HG02623 (cell line): ENCODE data around the gene SRXN1.
"Not testable (repeated sequence)": the region's sequence is repeated elsewhere in the genome, so short reads cannot be mapped to it uniquely, and the experiment has no call there.

Experiments used
- ATAC-seq: cut with Tn5 transposase; IDR thresholded peaks from one replicate; pipeline ENCODE4 v1.9.1; 2021; ENCODE audit warnings: moderate library complexity; ENCODE audit not compliant: unreplicated experiment

Gene SRXN1

GRCh38 chr20:655726-656624, 3.0 kb upstream of the SRXN1 start:
- ATAC-seq: no peak

- no peak for ATAC-seq
Observed at GRCh38 chr20:654417-654750, 1.4 kb upstream of the SRXN1 start.

DNA sequence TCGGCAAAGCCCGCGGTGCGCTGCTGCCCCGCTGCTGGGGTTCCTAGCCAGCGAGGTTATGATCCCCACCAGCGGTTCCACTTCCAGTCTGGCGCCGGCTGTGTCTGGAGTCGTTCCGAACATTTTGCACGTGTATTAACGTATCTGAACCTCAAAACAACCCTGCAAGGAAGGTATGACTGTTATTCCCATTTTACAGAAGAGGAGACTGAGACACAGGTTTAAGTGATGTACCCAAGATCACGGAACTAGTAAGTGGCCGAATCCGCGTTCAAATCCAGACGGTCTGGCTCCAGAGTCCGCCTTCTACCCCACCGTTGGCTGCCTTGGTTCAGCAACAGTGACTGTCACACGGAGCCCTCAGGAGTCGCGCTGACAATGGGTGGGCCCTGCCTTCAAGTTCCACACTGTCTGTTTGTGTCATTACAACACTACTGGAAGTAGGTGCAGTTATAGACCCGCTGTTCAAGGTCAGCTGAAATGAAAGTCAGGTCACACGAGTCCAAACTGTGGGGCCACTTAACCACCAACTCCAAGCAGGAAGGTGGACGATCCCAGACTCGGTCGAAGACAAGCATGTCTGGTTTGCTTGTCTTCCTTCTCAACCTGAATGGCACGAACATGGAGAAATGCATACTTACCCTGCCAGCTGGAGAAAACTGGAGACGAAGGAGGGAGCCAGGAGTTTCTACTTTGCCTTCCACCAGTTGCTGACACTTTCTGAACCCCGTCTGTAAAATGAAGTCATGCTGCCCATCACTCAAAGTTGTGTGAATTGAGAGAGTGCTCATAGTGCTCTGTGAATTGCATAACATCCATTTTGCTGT, 803 bp upstream of the SRXN1 start:
- no peak for ATAC-seq

DNA sequence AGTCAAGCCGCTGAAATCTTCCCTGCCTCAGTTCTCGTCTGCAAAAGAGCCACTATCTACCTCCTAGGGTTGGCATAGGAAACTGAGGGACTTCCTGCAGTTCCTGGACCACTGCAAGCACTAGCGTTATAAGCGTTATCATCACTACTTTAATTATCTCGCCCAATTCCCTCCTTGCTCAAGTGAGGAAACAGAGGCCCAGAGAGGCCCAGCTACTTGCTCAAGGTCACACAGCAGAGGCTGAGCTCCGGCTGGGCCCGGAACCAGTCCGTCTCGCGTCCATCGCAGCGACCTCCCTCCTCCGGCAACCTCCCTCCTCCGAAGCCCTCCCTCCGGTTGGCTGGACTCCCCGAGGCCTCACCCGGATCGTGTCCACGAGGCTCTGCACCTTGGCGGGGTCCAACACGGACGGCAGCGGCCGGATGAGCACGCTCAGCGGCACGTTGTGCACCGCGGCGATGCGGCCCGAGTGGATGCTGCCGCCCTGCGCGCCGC, 338 bp downstream of the SRXN1 start:
- peak; percentile 5 for ATAC-seq

DNA sequence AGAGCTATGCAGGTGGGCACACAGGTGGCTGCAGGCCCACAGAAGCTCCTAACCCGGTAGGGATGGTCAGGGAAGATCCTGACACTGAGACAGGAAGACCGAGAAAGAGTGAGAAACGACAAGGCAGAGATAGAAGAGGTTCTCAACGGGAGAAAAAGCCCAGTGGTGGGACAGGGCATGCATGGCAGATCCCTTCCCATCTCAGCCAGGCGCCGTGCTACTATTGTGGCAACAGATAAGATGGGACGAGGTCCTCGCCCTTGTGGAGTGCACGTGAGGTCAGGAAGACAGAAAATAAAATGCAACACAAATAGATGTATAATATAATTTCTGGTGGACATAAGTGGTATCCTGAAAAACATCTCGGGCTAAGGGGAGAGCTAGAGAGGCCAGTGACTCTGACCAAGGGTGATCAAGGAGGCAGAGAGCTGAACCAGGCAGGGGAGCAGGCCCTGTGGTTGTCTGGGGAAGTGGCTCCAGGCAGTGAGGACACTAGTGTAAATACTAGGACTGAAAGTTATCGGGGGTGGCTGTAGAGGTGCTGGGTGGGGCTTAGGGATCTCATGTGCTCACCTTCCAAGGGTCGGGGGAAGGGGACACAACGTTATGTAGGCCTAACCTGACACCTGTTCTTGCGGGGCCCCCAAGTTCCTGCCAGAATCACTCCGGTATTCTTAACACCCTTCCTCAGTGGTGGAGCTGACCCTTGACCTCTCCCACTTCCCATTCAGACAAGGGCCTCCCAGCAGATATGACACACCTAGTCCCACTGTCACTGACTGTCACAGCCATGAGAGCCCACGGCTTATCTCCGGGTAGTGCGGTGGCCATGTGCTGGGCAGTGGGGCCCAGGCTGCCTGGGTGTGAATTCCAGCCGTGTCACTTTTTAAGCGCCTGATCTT, 1.0 kb downstream of the SRXN1 start:
- ATAC-seq: no peak

DNA sequence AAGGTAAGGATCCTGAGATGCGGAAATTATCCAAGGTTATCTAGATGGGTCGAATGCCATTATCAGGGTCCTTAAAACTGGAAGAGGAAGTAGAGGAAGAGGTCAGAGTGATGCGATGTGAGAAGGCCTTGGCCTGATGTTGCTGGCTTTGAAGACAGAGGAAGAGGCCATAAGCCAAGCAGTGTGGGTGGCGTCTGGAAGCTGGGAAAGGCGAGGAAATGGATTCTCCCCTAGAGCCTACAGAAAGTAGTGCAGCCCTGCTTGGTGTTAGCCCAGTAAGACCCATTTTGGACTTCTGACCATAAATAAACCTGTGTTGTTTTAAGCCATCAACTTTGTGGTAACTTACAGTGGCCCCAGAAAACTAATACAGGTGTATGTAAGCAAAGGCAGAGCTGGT, 2.0 kb downstream of the SRXN1 start:
- no peak for ATAC-seq

DNA sequence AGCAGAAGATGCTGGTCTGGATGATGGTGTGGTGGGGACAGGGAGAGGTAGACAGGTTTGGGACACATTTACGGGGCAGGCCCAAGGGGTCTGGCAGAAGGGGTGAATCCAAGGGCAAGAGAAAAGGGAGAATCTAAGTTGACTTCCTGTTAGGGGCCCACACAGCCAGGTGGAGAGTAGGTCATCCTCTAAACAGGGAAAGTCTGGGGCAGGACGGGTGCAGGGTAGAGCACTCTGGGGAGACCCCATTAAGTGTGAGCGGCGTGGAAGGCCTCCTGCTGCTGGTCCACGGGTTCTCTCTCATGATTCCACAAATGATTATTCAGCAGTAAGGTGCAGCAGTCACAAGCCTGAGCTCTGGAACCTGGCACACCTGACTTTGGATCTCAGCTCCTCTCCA, 2.7 kb downstream of the SRXN1 start:
- ATAC-seq: no peak

GRCh38 chr20:647479-648019, 5.5 kb downstream of the SRXN1 start:
- ATAC-seq: no peak

DNA sequence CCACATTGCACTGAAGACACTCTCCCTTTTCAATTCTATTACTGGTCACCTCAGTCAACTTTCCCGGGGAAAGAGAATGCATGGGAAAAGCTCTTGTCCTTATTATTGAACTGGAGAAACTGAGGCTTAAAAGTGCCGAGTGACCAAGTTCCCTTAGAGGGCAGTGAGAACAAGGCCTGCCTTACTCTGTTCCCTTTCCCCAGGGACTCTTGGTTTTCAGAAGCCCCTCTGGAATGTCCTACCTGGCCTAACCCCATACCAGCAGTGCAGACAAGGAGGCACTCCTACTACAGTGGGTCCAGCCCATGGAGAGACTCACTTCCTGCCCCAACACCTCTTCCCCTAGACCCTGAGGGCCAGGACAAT, 6.1 kb downstream of the SRXN1 start:
- no peak for ATAC-seq

GRCh38 chr20:646107-646867, 6.7 kb downstream of the SRXN1 start:
- no peak for ATAC-seq

DNA sequence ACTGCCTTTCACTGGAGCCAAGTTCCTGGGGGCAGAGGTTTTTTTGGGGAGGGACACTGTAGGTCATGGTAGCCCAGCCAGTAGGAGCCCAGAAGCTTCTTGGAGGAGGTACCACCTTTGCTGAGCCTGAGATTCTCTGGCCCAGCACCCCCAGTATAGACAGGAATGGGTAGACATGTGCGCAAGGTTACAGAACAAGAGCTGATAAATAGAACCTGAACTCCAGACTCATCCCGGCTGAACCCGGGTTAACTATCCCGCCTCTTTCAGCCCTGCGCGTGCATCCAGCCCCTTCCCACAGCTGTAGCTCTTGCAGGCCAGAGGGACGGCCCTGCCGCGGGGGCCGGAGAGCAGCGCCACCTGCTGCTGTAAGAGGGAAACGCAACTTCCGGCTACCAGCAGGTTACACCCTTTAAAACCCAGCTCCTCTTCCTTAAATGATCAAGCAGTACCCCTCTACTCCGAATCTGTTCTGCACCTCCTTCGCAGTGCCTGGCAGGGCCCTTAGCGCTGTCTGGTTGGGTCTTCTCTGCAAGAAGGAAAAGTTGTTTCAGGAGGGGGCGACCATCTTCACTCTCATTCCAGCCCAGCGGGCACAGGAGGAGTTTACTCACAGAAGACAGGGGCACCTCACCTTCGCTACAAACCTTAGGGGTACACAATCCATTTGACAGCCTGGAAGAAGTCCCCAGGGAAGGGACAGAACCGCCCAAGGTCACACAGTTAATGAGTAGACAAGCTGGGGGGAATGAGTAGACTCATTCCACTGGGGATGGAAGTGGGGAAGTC, 7.5 kb downstream of the SRXN1 start:
- no peak for ATAC-seq

DNA sequence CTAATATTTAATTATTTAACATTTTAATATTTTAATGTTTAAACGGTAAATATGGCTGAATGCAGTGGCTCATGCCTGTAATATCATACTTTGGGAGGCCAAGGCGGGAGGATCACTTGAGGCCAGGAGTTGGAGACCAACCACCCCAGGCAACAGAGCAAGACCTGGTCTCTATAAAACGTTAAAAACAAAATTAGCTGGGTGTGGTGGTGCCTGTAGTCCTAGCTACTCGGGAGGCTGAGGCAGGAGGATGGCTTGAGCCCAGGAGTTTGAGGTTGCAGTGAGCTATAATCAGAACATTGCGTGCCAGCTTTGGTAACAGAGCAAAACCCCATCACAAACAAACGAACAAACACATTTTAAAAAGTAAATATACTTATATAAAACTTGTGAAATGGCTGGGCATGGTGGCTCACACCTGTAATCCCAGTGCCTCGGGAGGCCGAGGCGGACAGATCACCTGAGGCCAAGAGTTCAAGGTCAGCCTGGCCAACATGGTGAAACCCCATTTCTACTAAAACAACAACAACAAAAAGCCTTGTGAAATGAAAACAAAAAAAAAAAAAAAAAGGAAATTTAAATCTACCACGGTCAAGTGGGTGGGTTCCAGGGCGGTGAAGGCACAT, 8.2 kb downstream of the SRXN1 start:
- no peak for ATAC-seq

- ATAC-seq: no peak
Observed at GRCh38 chr20:642398-643174, 10.4 kb downstream of the SRXN1 start.

- ATAC-seq: not testable (repeated sequence)
Observed at GRCh38 chr20:642013-642397, 11.0 kb downstream of the SRXN1 start.

DNA sequence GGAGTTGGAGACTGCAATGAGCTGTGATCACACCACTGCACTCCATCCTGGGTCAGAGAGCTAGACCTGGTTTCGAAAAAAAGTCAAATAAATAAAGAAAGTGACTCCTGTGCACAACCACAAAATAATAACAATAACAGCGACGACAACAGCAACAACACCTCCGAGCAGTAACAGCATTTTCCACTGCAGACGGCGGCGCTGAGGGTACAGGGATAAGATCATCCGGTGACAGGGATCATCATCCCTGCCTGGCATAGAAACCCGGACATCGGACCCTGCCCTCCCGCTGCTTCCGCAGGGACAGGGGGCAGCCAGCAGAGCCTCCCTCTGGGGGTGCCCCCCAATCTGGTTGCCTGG, 11.5 kb downstream of the SRXN1 start:
- no peak for ATAC-seq

- ATAC-seq: no peak
Observed at GRCh38 chr20:640674-641515, 12.1 kb downstream of the SRXN1 start.

- no peak for ATAC-seq
Observed at GRCh38 chr20:638579-638978, 14.4 kb downstream of the SRXN1 start.
